Mesendoderm (in vitro differentiated cells): ENCODE measurements around the gene IRX6.

Experiments
- DNase-seq: peaks from one replicate; pipeline ENCODE4 v3.0.0; 2013
- H2AK5ac ChIP-seq: 2 replicates; pipeline ENCODE4 v1.6.1; 2013; ENCODE audit warnings: low read length, inconsistent platforms
- H2BK120ac ChIP-seq: 2 replicates; pipeline ENCODE4 v1.6.1; 2013; ENCODE audit warnings: low read depth, mild to moderate bottlenecking, low read length, moderate library complexity, mixed read lengths
- H2BK15ac ChIP-seq: replicated peaks from 2 replicates; pipeline ENCODE4 v1.6.1; 2013; ENCODE audit warnings: low read depth, mild to moderate bottlenecking, moderate library complexity
- H2BK5ac ChIP-seq: 2 replicates; pipeline ENCODE4 v1.6.1; 2013; ENCODE audit warnings: low read length, inconsistent platforms
- H3K18ac ChIP-seq: 2 replicates; pipeline ENCODE4 v1.6.1; 2013; ENCODE audit warnings: mild to moderate bottlenecking, low read length, mixed read lengths
- H3K23ac ChIP-seq: one replicate; pipeline ENCODE4 v1.6.1; 2013; ENCODE audit warnings: low read length
- H3K27ac ChIP-seq: 2 replicates; pipeline ENCODE4 v1.5.1; 2013; ENCODE audit warnings: low read depth, mild to moderate bottlenecking, inconsistent platforms, low read length, moderate library complexity
- H3K27me3 ChIP-seq: 2 replicates; pipeline ENCODE4 v1.6.1; 2013; ENCODE audit warnings: low read length, control low read depth, mild to moderate bottlenecking, inconsistent platforms; ENCODE audit not compliant: insufficient read depth, poor library complexity
- H3K36me3 ChIP-seq: 2 replicates; pipeline ENCODE4 v1.6.1; 2013; ENCODE audit warnings: low read length, inconsistent platforms; ENCODE audit not compliant: control insufficient read depth, insufficient read depth
- H3K4ac ChIP-seq: one replicate; pipeline ENCODE4 v1.6.1; 2013; ENCODE audit warnings: low read depth, mild to moderate bottlenecking, low read length, moderate library complexity
- H3K4me1 ChIP-seq: 2 replicates; pipeline ENCODE4 v1.6.1; 2013; ENCODE audit warnings: low read depth, low read length, inconsistent platforms; ENCODE audit not compliant: control insufficient read depth
- H3K4me2 ChIP-seq: 2 replicates; pipeline ENCODE4 v1.6.1; 2013; ENCODE audit warnings: low read length
- H3K4me3 ChIP-seq: 2 replicates; pipeline ENCODE4 v1.5.1; 2013; ENCODE audit warnings: mild to moderate bottlenecking, low read length
- H3K56ac ChIP-seq: one replicate; pipeline ENCODE4 v1.6.1; 2013; ENCODE audit warnings: low read length
- H3K79me1 ChIP-seq: 2 replicates; pipeline ENCODE4 v1.6.1; 2013; ENCODE audit warnings: low read length, inconsistent platforms
- H3K79me2 ChIP-seq: 2 replicates; pipeline ENCODE4 v1.6.1; 2013; ENCODE audit warnings: mild to moderate bottlenecking, low read length; ENCODE audit not compliant: control insufficient read depth, insufficient read depth
- H3K9ac ChIP-seq: 2 replicates; pipeline ENCODE4 v1.6.1; 2013; ENCODE audit warnings: low read length, inconsistent platforms
- H4K5ac ChIP-seq: one replicate; pipeline ENCODE4 v1.6.1; 2013; ENCODE audit warnings: low read length
- H4K8ac ChIP-seq: one replicate; pipeline ENCODE4 v1.6.1; 2013; ENCODE audit warnings: low read depth, mild to moderate bottlenecking, control low read depth, low read length, moderate library complexity
- WGBS: extraction: QIAGEN DNeasy Blood & Tissue Kit; methylation state at CpG from one replicate; pipeline ENCODE4 v1.1.7; 2013; ENCODE audit warnings: low lambda C conversion rate, missing lambda C conversion rate; ENCODE audit not compliant: insufficient coverage; ENCODE audit errors: extremely low coverage; 5-methylcytosine and 5-hydroxymethylcytosine counted together

Gene IRX6

GRCh38 chr16:55280587-55280986, 43.4 kb upstream of the IRX6 start:
- no peak overlapping the region for H3K9ac ChIP-seq
- no peaks in the 10 kb centered on the region for H3K4me1 ChIP-seq
- H3K4me2 ChIP-seq = no peak overlapping the region
- WGBS = no CpG with 5 or more reads among the region's 4 CpGs
- H2BK120ac ChIP-seq = no peak overlapping the region
- H3K18ac ChIP-seq = no peak overlapping the region
- H2BK5ac ChIP-seq = no peak overlapping the region
- H3K36me3 ChIP-seq = no peaks in the 10 kb centered on the region
- H3K4ac ChIP-seq = no peak overlapping the region
- no peaks in the 10 kb centered on the region for H3K79me2 ChIP-seq
- no peaks in the 10 kb centered on the region for H3K27me3 ChIP-seq
- H4K5ac ChIP-seq = no peak overlapping the region
- DNase-seq = no peak
- H4K8ac ChIP-seq = no peak overlapping the region
- H3K27ac ChIP-seq = no peak overlapping the region
- no peak overlapping the region for H2AK5ac ChIP-seq
- H3K4me3 ChIP-seq = no peak overlapping the region
- no peak overlapping the region for H2BK15ac ChIP-seq
- H3K56ac ChIP-seq = no peak overlapping the region
- H3K23ac ChIP-seq = no peak overlapping the region
- no peaks in the 10 kb centered on the region for H3K79me1 ChIP-seq

GRCh38 chr16:55282441-55282840, 41.6 kb upstream of the IRX6 start:
- Histone ChIP-seq H3K79me2 (no peaks in the 10 kb centered on the region), H2BK120ac (no peak overlapping the region), H4K8ac (no peak overlapping the region), H3K23ac (no peak overlapping the region), H2AK5ac (no peak overlapping the region), H3K4me3 (no peak overlapping the region), H2BK15ac (no peak overlapping the region), H3K56ac (no peak overlapping the region), H3K27ac (no peak overlapping the region), H3K4ac (no peak overlapping the region), H3K27me3 (no peaks in the 10 kb centered on the region), H3K36me3 (no peaks in the 10 kb centered on the region), H3K9ac (no peak overlapping the region), H3K18ac (no peak overlapping the region), H3K79me1 (no peaks in the 10 kb centered on the region), H3K4me1 (no peaks in the 10 kb centered on the region), H3K4me2 (no peak overlapping the region), H4K5ac (no peak overlapping the region), H2BK5ac (no peak overlapping the region)
- no peak for DNase-seq
- WGBS = no CpG with 5 or more reads among the region's 1 CpG

GRCh38 chr16:55283812-55284717, 39.9 kb upstream of the IRX6 start:
- no peaks in the 10 kb centered on the region for H3K79me1 ChIP-seq
- H3K79me2 ChIP-seq = no peaks in the 10 kb centered on the region
- H3K9ac ChIP-seq = no peak overlapping the region
- H3K27ac ChIP-seq = no peak overlapping the region
- no peak for DNase-seq
- H3K4me3 ChIP-seq = no peak overlapping the region
- no peak overlapping the region for H2BK120ac ChIP-seq
- H2BK15ac ChIP-seq = no peak overlapping the region
- no peaks in the 10 kb centered on the region for H3K4me1 ChIP-seq
- H3K56ac ChIP-seq = no peak overlapping the region
- no peak overlapping the region for H3K4me2 ChIP-seq
- H4K8ac ChIP-seq = no peak overlapping the region
- WGBS = no CpG with 5 or more reads among the region's 12 CpGs
- H3K23ac ChIP-seq = no peak overlapping the region
- H2BK5ac ChIP-seq = no peak overlapping the region
- H3K27me3 ChIP-seq = no peaks in the 10 kb centered on the region
- H3K36me3 ChIP-seq = no peaks in the 10 kb centered on the region
- H3K18ac ChIP-seq = no peak overlapping the region
- no peak overlapping the region for H4K5ac ChIP-seq
- no peak overlapping the region for H3K4ac ChIP-seq
- no peak overlapping the region for H2AK5ac ChIP-seq

- H3K79me2 ChIP-seq = no peaks in the 10 kb centered on the region
- WGBS = no CpG with 5 or more reads among the region's 6 CpGs
- no peak overlapping the region for H2AK5ac ChIP-seq
Measured at GRCh38 chr16:55284718-55285099, 39.3 kb upstream of the IRX6 start.

GRCh38 chr16:55285586-55285985, 38.4 kb upstream of the IRX6 start:
- H3K36me3 ChIP-seq = no peaks in the 10 kb centered on the region
- H3K79me1 ChIP-seq = no peaks in the 10 kb centered on the region
- no peak overlapping the region for H2BK120ac ChIP-seq
- H2BK5ac ChIP-seq = no peak overlapping the region
- no peaks in the 10 kb centered on the region for H3K4me1 ChIP-seq
- no peak overlapping the region for H3K4me3 ChIP-seq
- H4K8ac ChIP-seq = no peak overlapping the region
- no peak overlapping the region for H3K4ac ChIP-seq
- H4K5ac ChIP-seq = no peak overlapping the region
- H3K27me3 ChIP-seq = no peaks in the 10 kb centered on the region
- DNase-seq = no peak
- WGBS = no CpG with 5 or more reads among the region's 2 CpGs
- H3K18ac ChIP-seq = no peak overlapping the region
- H2BK15ac ChIP-seq = no peak overlapping the region
- H3K79me2 ChIP-seq = no peaks in the 10 kb centered on the region
- H3K9ac ChIP-seq = no peak overlapping the region
- H3K56ac ChIP-seq = no peak overlapping the region
- no peak overlapping the region for H2AK5ac ChIP-seq
- H3K23ac ChIP-seq = no peak overlapping the region
- no peak overlapping the region for H3K27ac ChIP-seq
- H3K4me2 ChIP-seq = no peak overlapping the region

More at GRCh38 chr16:55284718-55285099, 39.3 kb upstream of the IRX6 start:
- Histone ChIP-seq H2BK5ac (no peak overlapping the region), H3K18ac (no peak overlapping the region), H3K4me2 (no peak overlapping the region), H3K4ac (no peak overlapping the region), H3K79me1 (no peaks in the 10 kb centered on the region), H3K56ac (no peak overlapping the region), H3K4me1 (no peaks in the 10 kb centered on the region), H4K8ac (no peak overlapping the region), H3K4me3 (no peak overlapping the region), H3K9ac (no peak overlapping the region), H3K27ac (no peak overlapping the region), H2BK120ac (no peak overlapping the region), H4K5ac (no peak overlapping the region), H3K27me3 (no peaks in the 10 kb centered on the region), H3K23ac (no peak overlapping the region), H2BK15ac (no peak overlapping the region), H3K36me3 (no peaks in the 10 kb centered on the region)
- no peak for DNase-seq

GRCh38 chr16:55289353-55289752, 34.6 kb upstream of the IRX6 start:
- WGBS = no CpG with 5 or more reads among the region's 2 CpGs
- no peak overlapping the region for H3K4ac ChIP-seq
- no peaks in the 10 kb centered on the region for H3K4me1 ChIP-seq
- H3K4me3 ChIP-seq = no peak overlapping the region
- H3K56ac ChIP-seq = no peak overlapping the region
- no peak overlapping the region for H3K4me2 ChIP-seq
- H3K79me1 ChIP-seq = no peaks in the 10 kb centered on the region
- H3K18ac ChIP-seq = no peak overlapping the region
- no peak overlapping the region for H2BK5ac ChIP-seq
- H3K79me2 ChIP-seq = no peaks in the 10 kb centered on the region
- no peak overlapping the region for H4K8ac ChIP-seq
- no peak overlapping the region for H3K23ac ChIP-seq
- no peaks in the 10 kb centered on the region for H3K36me3 ChIP-seq
- no peaks in the 10 kb centered on the region for H3K27me3 ChIP-seq
- no peak for DNase-seq
- H2BK15ac ChIP-seq = no peak overlapping the region
- no peak overlapping the region for H4K5ac ChIP-seq
- no peak overlapping the region for H3K9ac ChIP-seq
- no peak overlapping the region for H2BK120ac ChIP-seq
- H2AK5ac ChIP-seq = no peak overlapping the region
- H3K27ac ChIP-seq = no peak overlapping the region
